Right hindlimb (tissue), 1 donor: ENCODE results near the gene ENTHD1.

Experiments
- DNase-seq: peaks from one replicate; pipeline ENCODE4 v3.0.0-alpha.2; 2018

The ENTHD1 gene, protein sequence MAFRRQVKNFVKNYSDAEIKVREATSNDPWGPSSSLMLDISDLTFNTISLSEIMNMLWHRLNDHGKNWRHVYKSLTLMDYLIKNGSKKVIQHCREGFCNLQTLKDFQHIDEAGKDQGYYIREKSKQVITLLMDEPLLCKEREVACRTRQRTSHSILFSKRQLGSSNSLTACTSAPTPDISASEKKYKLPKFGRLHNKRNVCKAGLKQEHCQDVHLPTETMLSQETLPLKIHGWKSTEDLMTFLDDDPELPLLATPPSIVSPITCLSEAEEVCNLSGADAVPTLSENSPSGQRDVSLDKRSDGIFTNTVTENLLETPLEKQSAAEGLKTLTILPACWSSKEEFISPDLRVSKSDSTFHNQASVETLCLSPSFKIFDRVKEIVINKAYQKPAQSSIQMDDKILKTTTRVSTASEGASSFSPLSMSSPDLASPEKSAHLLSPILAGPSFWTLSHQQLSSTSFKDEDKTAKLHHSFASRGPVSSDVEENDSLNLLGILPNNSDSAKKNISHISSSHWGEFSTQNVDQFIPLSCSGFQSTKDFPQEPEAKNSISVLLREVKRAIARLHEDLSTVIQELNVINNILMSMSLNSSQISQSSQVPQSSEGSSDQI

DNA sequence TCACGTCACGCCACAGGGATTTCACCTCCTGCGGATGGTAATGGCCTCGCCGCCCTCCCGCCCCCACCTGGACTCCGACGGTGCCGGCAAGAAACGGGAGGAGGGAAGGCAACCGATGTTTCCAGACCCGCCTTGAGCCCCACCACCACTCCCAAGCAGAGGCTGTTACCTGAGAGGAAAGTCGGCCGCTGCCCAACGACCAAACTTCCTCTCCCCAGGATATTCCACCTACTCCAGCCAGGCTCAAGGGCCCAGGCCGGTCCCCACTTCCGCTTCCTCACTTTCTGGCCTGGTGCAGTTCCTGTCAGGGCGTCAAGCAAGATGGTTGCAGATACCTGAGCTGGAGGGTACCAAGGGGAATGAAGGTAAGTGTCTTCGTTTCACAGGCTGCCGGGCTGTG, at the start of gene ENTHD1:
ENTHD1 (minus strand) TSS at position 235 of the 400 bp plus-strand sequence. CDS start 6,012 bp downstream, outside the sequence.
- no peak for DNase-seq

DNA sequence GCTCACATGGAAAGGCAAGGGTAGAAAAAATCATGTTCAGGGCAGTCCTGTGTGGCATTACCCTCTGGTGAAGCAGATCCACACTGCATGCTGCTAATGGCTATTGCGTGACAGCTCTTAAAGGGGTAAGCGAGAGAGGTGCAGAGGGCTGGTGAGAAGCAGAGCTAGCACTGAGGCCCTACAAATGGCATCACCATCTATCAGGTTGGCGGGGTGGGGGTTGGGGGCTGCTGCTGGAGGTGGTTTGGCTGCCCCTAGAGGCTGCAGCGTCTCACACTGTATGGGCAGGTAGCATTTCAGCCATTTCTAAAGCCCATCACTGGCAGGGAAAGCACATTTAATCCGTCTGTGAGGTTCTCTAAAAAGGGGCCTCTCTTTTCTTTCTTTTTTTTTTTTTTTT, 49.8 kb upstream of the ENTHD1 start:
- DNase-seq, result no peak

DNA sequence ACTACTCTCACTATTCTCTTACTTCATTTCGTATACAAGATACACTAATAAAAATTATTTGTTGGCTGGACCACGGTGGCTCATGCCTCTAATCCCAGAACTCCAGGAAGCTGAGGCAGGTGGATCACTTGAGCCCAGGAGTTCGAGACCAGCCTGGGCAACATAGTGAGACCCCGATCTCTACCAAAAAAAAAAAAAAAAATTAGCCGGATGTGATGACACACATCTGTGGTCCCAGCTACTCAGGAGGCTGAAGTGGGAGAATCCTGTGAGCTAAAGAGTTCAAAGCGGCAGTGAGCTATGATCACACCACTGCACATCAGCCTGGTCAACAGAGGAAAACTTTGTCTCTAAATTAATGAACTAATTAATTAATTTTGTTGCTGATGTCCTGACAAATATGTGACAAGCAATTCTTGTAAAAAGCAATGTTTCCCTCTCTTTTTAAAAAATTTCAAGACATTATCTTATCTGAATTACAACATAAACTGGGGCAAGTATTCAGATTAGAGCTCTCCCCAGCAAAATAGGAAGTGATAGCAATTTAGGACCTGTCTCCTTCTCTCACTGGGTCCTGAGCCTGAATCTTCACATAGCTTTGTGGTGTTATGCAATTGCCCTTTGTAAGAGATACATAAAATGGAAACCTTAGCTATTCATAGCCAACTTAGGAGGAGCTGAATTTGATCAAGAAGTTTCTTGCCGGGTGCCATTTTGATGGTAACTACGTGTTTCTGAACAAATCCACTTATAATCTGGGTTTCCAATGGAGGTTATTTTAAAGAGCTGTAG, 49.1 kb upstream of the ENTHD1 start:
- DNase-seq, result no peak

DNA sequence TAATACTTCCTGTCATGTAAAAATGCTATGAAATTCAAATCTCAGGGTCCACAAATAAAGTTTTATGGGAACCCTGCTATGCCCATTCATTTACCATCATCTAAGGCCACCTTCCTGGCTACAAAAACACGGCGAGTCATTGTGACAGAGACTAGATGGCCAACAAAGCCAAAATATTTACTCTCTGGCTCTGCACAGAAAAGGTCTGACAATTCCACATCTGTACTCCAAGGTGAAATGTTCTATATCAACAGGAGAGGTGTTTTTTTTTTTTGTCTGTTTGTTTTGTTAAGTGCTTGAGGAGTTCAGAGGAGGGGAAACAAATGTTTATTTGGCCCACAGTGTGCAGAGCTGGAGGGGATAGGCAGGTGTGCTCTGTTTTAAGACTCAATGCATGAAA, 48.0 kb upstream of the ENTHD1 start:
- DNase-seq, result no peak

DNA sequence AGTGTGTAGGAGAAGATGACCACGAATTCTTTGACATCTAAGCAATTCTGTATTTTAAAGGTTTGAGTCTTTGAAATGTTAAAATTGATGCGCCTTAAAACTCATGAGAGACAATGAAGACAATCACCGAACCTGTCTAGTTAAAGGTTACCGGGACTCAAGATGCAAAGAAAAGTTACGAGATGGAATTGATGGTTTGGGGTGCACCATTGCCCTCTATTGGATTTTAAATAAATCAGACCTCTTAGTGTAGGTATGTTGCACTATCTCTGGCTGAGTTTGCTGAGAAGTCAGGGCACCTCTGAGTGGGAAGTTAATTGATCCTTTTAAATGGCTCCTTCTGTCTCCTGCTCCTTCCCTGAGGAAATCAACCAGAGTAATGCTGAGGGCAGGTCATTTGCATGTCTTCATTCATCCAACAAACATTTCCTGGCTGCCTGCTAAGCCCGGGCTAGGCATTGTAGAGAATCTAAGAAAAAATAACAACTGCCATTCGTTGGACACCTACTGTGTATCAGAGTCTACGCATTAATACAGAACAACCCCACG, 47.3 kb upstream of the ENTHD1 start:
- DNase-seq, result no peak

DNA sequence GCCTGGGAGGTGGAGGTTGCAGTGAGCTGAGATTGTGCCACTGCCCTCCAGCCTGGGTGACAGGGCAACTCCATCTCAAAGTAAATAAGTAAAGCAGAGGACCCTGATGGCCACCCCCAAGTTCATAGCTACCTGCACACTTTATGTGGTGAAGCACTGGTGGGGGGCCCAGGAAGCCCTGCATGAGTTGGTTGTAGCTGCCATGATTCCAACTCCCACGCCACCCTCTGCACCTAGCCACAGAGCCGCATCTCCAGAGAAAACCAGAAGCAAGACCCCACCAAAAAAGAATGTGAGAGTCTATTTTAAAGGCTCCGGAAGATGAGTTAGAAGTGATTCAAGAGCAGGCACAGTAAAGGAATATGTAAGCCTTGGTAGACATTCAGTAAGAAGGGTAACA, 46.3 kb upstream of the ENTHD1 start:
- no peak for DNase-seq

DNA sequence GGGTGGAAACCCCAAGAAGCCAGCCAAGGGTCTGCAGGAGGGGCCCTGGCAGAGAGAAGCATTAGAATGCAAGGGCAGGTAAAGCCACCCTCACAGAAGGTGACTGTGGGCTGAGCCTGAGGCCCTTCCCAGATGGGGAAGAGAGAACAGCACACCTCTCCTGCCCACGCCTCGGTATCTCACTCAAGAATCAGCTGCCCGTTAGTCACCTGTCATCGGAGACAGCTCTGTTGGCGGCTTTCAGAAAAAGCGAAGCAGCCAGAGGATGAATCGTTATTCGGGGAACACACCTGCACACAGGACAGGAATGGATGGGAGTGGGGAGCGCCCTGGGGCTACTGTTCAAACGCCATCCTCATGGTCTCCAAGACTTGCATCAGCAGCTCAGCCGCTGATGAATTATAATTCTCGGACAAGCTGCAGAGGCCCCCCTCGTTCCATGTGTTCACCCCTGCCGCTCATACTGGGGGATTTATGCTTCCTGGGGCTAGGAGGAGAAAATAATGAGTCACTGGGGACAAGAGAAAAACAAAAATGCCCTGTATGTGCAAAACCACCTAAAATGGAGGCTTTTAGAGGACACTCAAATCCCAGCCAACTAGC, 45.0 kb upstream of the ENTHD1 start:
- no peak for DNase-seq

DNA sequence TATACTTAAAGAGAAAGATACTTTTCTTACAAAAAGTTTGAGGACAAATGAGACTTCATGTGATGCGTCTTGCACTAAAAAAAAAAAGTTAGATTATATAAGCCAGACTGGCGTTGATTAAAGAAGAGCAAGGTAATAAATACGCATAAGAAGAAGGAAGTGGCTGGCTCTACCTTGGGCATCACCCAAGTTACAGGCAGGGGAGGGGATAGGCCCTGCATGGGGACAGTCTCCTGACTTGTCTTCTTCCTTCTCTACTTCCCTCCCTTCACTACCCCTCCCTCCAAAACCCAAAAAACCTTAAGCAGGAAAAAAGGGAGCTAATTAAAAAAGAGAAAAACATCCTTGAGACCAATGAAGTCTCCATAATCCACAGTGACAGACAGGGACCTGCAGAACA, 44.3 kb upstream of the ENTHD1 start:
- no peak for DNase-seq

DNA sequence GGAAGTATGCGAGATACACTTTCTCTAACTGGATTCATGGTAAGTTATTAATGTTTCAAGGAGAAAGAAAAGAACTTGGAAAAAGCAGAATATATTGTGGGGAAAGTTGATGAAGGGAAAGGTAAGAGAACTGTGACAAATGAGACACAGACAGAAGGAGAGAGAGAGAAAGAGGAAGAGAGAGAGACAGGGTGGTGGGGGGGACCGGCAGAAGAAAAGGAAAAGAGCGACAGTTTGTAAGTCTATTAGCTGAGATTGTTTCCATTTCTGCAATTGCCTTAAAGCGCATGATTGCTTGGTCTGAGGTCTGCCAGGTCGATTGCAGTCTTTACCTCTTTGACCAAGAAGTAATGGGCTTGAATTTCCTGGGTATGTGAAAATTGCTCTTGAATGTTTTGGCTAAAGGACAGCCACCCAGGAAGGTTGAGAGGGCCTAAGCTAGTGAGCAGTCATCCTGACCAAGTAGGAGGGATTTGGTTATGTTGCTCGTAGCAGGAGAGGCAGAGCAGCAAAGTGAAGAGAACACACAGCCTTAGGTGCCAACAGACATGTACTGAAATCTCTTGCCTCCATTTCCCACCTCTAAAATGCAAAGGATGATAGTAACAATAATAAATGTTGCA, 43.1 kb upstream of the ENTHD1 start:
- DNase-seq, result no peak

DNA sequence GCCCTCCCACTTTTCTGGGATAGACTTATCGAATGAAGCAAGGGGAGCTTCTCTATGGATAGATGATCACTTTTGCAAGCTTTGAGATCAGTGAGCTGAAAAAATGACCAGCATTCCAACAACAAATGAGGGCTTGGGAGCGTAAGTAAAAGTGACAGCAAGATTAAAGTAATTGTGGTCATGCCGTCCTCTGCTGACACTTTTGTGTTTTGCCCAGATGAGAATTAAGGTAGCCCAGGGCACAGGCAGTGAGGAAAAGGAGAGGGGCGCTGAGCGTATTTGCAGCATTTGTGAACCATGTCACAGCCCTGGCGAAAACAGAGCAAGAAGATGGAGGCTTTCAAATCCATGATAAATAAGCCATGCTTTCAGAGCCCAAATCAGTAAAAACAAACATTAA, 42.1 kb upstream of the ENTHD1 start:
- DNase-seq, result no peak

DNA sequence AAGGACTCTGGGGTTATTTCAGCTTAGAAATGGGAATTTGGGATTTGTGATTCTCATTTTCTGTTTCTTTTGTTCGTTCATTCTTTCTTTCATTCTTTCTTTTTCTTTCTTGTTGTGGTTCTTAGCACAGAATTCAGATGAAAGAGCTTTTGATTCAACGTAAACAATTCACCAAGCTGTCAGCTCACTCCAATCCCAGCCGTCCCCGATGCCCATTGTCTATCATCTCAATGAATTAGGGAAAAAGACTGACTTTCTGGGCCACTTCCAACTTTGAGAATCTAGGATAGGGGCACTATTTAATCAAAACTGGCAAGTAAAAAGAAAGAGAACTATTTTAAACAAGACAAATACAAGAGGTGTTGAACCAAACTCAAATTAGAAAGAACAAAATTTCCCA, 41.6 kb upstream of the ENTHD1 start:
- no peak for DNase-seq

DNA sequence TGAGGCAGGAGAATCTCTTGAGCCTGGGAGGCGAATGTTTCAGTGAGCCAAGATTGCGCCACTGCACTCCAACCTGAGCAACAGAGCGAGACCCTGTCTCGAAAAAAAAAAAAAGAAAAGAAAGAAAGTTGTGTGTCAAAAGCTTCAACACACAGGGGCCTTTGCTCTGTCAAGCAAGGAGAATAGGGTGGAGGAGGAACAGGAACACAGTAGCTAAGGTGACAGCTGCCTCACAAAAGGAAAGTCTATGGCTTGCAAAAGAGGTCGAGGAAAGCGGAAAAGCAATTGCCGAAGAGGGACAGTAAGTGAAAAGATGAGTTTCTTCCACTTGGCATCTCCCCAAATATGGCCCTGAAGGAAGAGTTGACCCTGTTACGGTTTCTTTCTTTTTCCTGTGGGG, 40.2 kb upstream of the ENTHD1 start:
- no peak for DNase-seq

DNA sequence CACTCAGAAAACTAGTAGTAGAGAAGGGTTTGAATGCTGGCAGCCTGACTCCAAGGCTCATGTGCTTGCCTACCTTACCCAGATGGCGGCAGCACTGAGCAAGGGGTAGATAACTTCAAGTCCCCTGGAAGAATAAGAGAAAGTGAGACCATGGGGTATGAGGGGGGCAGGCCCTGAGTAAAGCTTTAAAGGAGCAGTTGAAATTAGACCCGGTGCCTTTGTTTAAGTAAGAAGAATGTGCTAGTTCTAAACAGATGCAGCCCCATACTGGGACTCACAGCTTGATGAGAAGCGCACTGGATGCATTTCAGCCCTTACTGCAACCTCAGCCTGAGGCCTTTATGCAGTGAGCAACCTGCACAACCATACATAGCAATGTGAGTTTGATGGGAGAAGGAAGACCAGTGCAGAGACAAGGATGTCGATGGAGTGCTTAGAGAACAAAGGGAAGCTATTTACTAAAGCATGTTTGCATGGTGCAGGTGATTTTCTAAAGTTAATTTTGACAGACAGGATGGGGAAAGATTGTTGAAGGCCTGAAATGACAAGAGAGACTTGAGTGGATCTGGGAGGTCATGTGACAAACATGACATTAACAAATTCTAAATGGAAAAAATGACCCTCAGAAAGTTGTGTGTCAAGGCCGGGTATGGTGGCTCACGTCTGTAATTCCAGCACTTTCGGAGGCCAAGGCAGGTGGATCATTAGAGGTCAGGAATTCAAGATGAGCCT, 39.5 kb upstream of the ENTHD1 start:
- DNase-seq, result no peak

DNA sequence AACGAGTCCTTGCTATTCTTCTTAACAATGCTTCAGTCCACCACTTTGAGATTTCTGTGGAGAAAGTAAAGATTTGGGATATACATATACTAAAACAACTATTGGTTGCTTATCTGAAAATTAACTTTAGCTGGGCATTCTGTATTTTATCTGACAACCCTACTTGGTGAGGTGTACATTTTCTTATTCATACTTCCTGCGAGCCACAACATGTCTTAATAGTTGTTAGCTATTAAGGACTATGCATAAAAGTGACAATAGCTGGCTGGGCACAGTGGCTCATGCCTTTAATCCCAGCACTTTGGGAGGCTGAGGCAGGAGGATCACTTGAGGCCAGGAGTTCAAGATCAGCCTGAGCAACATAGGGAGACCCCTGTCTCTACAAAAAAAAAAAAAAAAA, 38.6 kb upstream of the ENTHD1 start:
- DNase-seq, result no peak

DNA sequence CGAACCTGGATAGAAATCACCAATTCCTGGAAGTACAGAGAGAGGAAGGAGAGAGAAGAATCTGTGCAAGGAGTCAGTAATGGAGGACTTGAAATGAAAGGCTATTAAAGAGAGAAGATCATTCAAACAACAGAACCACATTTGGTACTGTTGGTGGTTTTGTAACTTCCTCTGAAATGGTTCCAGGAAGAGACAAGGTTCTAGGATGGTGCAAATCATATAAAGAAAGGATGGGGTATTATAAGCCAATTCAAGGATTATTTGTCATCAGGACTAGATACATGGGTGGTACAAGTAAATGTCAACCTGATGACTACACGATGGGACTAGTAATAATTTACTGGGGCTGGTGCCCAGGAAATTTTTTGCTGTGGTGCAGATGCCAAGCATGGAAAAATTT, 37.7 kb upstream of the ENTHD1 start:
- DNase-seq, result no peak

DNA sequence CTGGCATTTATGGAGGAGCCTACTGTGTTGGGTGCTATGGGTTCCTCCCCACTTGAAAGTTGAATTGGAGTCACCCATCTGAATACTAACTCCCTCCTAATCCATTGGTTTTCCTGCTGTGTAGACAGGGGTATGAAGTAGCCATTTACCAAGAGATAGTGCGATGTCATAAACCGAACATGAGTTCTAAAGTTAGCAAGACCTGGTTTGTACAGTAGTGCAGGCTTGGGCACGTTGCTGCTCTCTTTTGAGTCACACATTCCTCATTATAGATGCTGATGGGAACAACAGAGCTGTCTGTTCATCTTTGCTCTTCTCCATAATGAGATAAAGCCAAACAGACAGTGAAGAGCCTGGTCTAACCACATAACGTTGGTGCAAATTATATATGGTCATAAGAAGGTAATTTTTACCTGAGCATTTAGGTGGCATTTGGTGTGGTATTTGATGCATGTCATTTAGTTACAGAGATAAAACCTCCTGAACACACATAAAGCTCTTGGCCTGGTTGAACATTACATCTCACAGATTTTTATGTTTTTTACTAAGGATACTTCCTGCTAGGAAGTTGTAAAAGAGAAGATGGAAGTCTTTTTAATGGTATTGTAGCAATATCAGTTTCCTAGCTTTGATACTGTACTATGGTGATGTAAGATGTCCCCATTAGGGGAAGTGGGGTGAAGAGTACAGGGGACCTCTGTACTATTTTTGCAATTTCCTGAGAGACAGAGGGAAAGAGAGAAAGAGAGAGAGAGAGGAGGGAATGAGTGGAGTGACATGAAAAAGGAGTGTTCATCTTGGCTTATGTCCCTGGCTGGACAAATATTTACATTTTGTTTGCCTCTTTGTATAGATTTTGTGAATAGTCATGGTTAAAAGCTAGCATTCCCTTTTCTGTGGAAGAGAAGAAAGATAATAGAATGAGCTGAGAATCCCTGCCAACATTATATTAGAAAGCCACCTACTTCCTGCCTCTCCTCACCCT, 35.3 kb upstream of the ENTHD1 start:
- DNase-seq, result no peak

DNA sequence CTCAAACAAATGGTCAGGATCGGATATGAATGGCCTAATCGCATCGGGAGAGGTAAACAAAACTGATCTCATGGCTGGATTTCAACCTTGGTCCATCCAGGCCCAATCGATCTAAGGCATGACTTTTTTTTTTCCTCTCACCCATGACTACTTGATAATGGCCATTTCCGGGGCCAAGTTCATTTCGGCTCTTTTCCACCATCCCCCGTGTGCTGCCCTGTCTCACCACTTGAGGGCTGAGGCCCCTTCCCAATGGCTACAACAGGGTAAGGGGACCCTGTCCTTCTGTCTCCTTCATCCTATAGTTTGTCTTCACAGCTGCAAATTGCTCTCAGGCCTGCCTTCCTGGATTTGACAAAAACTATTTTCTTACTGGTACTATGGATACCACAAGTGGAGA, 34.0 kb upstream of the ENTHD1 start:
- DNase-seq, result no peak

DNA sequence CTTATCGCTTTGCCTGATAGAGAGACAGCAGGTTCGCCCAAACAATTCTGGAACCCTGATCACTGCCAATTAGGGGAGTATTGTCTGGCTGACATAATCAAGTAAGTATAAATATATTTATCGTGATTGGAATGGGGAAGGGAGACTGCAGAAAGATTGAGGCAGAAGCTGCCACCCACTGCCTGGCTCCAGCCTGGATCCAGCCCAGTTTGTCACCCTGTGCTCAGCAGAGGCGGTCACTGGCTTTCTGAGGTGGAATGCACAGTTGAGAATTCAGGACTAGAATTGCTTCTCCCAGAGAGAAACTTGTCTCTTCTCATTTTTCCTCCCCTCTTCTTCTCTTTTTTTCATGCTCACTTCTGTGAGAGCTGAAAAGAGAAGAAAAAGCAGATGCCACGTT, 33.2 kb upstream of the ENTHD1 start:
- DNase-seq, result no peak

DNA sequence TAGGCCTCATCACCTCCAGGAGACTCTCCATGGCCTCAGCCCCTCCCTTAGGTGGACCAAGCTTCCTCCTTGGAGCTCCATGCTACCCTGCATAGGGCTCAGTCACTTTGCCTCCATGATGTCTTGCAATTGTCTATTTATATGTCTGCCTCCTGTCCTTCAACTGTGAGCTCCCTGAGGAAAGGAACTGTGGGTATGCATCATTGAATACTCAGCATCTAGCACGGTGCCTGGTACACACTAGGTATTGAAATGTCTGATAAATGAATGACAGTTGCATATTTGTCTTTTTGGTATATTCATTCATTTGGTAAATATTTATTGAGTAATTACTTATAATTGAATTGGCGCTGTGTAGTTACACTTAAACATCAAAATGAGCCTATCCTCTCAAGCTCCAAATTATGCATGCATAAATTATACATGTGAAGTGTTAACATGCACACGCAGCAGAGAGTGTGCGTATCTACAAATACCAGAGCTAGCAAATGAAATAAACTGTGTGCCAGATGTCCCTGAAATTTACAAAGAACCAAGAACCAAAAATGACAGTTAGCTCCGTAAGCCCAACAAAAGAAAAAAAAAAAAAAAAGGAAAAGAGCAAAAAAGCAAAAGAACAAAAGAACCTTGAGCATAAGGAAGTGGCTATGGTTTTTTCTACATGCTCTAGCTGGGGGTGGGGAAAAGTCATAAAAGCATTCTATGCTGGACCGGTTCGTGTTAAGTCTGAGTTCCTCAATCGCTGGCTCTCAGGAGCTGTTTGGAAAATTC, 32.5 kb upstream of the ENTHD1 start:
- DNase-seq, result no peak

DNA sequence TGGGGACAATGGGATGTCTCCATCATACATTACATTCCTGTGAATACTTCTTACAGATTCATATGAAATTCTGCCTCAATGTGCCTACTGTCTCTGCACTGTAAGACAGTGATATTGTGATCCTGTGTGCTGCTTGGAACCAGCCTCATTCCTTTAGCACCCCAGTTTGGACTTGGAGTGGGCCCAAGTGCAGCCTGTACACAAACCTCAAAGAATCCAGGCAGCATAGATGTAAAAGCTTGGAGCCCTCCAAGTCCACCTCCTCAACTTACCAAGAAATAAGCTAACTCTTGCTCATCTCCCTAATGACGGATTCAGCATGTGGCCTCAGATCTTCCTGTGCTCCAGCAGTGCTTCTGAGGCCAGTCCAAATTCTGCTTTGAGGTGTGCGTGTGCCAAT, 31.7 kb upstream of the ENTHD1 start:
- no peak for DNase-seq
